ENCODE measurements around the gene SEMA5A.

Gene SEMA5A

DNA sequence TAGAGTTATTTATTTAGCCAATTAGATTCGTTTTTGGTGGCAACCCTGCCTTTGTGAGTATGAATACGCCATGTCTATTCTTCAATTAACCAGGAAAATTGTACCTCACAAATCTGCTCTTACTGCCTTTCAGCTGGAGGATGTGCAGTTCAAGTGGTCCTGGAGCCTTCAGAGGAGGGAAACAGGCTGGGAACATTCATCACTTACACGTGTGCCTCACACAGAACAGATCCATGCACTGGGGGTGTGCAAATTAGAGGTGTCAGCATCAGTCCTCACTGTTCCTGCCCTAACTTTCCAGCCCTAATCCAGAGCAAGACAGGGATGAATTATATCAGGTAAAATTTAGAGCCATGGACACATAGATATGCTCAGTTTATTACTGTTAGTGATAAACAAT lies 65.4 kb downstream of the SEMA5A start:
- TF ChIP-seq SIN3A (IDR thresholded peaks at IDR 0.05; ENCODE audit: borderline replicate concordance, insufficient read depth, low read length), result no peak
- no peak for TF ChIP-seq TAF1 (IDR thresholded peaks at IDR 0.05; ENCODE audit: borderline replicate concordance, insufficient read depth, low read length)
- no peak for TF ChIP-seq FOXP2 (optimal IDR thresholded peaks at IDR 0.05; ENCODE audit: borderline replicate concordance, extremely low read depth, extremely low read length, insufficient read depth)
- TF ChIP-seq, protein P1, sequence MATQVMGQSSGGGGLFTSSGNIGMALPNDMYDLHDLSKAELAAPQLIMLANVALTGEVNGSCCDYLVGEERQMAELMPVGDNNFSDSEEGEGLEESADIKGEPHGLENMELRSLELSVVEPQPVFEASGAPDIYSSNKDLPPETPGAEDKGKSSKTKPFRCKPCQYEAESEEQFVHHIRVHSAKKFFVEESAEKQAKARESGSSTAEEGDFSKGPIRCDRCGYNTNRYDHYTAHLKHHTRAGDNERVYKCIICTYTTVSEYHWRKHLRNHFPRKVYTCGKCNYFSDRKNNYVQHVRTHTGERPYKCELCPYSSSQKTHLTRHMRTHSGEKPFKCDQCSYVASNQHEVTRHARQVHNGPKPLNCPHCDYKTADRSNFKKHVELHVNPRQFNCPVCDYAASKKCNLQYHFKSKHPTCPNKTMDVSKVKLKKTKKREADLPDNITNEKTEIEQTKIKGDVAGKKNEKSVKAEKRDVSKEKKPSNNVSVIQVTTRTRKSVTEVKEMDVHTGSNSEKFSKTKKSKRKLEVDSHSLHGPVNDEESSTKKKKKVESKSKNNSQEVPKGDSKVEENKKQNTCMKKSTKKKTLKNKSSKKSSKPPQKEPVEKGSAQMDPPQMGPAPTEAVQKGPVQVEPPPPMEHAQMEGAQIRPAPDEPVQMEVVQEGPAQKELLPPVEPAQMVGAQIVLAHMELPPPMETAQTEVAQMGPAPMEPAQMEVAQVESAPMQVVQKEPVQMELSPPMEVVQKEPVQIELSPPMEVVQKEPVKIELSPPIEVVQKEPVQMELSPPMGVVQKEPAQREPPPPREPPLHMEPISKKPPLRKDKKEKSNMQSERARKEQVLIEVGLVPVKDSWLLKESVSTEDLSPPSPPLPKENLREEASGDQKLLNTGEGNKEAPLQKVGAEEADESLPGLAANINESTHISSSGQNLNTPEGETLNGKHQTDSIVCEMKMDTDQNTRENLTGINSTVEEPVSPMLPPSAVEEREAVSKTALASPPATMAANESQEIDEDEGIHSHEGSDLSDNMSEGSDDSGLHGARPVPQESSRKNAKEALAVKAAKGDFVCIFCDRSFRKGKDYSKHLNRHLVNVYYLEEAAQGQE (IDR thresholded peaks at IDR 0.05; ENCODE audit: insufficient read depth in 1 of 2, low read depth in 2 of 2, low read length in 2 of 2), result no peak
- TF ChIP-seq POLR2AphosphoS5 (IDR thresholded peaks at IDR 0.05; ENCODE audit: low read depth, low read length), result no peak

DNA sequence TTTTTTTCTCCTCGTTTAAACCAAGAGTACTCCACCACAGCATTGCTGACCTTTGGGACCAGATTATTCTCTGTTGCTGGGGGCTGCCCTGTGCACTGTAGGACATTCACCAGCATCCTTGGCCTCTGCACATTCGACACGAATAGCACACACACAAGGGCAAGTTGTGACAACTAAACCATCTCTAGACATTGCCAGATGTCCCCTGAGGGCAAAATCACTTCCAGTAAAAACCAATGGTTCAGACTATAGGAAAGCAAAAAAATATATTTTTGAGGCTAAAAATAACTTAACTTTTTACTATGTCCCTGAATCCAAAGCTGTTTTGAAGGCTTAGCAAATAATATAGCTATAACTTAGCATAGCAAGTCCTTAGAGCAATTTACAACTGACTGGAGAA lies 65.9 kb downstream of the SEMA5A start:
- TF ChIP-seq FOXP2 (optimal IDR thresholded peaks at IDR 0.05; ENCODE audit: borderline replicate concordance, extremely low read depth, extremely low read length, insufficient read depth) (no peak), SIN3A (IDR thresholded peaks at IDR 0.05; ENCODE audit: borderline replicate concordance, insufficient read depth, low read length) (no peak), POLR2AphosphoS5 (IDR thresholded peaks at IDR 0.05; ENCODE audit: low read depth, low read length) (no peak)
- TF ChIP-seq, protein P1 (IDR thresholded peaks at IDR 0.05; ENCODE audit: insufficient read depth in 1 of 2, low read depth in 2 of 2, low read length in 2 of 2), result no peak

DNA sequence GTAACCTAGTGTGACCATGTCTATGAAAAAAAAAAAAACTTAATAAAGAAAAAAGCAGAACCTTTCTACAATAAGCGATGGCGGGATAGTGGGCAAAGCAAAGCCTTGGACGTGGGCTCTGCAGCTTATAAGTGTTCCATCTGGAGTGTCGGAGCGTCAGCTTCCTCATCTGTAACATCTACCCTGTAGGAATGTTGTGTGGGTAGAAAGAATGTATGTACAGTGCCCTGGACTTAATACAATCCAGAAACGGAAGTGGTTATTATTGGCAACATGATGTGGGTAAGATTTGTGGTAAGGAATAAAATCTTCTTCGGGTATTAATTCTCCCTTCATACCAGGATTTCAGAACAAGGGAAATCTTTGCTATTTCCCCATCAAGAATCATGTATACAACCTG lies 66.5 kb downstream of the SEMA5A start:
- TF ChIP-seq TAF1 (IDR thresholded peaks at IDR 0.05; ENCODE audit: borderline replicate concordance, insufficient read depth, low read length), result no peak

DNA sequence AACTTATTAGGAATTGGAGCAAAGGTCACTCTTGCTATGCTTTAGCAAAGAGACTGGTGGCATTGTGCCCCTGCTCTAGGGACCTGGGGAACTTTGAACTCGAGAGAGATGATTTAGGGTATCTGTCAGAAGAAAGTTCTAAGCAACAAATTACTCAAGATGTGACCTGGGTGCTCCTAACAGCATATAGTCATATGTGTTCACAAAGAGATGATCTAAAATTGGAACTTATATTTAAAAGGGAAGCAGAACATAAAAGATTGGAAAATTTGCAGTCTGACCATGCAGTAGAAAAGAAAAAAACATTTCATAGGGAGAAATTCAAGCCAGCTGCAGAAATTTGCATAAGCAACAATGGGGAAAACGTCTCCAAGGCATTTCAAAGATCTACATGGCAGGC lies 68.3 kb downstream of the SEMA5A start:
- TF ChIP-seq TAF1 (IDR thresholded peaks at IDR 0.05; ENCODE audit: borderline replicate concordance, insufficient read depth, low read length), result no peak
- no peak for TF ChIP-seq SIN3A (IDR thresholded peaks at IDR 0.05; ENCODE audit: borderline replicate concordance, insufficient read depth, low read length)

DNA sequence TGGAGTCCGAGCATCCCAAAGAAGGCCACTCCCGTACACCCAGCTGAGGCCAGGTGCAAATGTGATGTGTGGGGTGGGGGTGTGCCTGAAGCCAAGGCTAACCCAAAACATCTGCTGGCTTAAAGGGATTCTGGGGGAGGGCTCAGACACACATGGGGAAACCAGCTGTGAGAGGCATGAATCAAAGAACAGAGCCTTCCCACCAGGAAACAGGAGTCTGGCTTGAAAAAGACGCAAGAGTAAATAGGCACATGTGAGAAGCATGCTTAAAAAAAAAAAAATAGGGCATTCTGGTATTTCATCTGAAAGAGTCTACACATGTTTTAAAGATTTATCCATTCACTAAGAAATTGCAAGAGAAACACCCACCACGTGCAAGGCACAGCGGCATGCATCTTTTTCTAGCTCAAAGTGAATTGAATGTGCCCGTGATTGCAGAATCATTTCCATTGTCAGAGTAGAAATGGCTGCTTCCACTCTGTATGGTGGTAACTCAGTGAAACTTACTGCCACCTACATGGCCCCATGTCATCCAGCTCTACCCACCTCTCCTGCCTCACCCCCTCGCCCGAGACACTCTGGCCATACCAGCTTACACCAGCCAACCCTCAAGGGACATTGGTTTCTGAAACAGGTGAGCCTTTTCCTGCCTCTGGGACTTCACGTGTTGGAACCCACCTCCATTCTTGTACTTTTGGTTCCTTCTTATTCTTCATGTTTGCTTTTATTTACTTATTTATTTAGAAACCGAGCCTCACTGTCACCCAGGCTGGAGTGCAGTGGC lies 71.5 kb downstream of the SEMA5A start:
- TF ChIP-seq POLR2AphosphoS5 (IDR thresholded peaks at IDR 0.05; ENCODE audit: low read depth, low read length) (no peak), TAF1 (IDR thresholded peaks at IDR 0.05; ENCODE audit: borderline replicate concordance, insufficient read depth, low read length) (no peak)

DNA sequence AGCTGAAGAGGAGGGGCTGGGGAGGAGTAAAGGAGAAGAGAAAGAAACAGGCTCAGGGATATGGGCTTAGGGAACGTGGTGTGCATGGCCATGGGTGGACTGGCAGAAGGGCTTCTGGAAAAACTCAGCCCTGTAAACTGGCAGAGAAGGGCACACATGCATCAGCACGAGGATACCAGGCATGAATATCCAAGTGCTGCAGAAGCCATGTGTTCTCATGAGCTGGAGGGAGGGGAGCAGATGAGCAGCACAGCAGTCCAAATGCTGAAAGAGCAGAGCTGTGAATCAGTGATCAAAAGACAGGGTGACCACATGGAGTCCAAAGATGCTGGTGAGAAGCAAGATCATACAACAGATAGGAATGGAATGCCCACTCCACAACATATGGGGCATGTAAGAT lies 72.3 kb downstream of the SEMA5A start:
- TF ChIP-seq TAF1 (IDR thresholded peaks at IDR 0.05; ENCODE audit: borderline replicate concordance, insufficient read depth, low read length), result no peak
- TF ChIP-seq, protein P1 (IDR thresholded peaks at IDR 0.05; ENCODE audit: insufficient read depth in 1 of 2, low read depth in 2 of 2, low read length in 2 of 2), result no peak
- TF ChIP-seq SIN3A (IDR thresholded peaks at IDR 0.05; ENCODE audit: borderline replicate concordance, insufficient read depth, low read length), result no peak
- TF ChIP-seq FOXP2 (optimal IDR thresholded peaks at IDR 0.05; ENCODE audit: borderline replicate concordance, extremely low read depth, extremely low read length, insufficient read depth), result no peak
- TF ChIP-seq POLR2AphosphoS5 (IDR thresholded peaks at IDR 0.05; ENCODE audit: low read depth, low read length), result no peak

DNA sequence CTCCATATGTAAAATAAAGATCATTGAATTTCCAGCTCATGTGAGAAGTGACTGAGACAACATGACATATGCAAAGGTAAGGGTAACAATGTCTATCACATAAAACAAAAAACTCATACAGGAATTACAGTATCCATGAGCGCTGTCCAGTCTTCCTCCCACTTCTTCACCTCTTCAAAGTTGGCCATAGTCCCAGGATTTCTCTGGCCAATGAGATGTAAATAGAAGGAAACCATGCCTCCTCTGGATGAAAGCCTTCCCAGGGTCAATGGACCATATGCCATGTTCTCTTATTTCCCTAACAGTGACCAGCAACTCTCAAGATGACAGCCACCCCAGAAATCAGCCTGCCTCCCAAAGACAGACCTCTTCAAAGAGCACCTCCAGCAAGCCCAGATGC lies 75.5 kb downstream of the SEMA5A start:
- TF ChIP-seq, protein P1 (IDR thresholded peaks at IDR 0.05; ENCODE audit: insufficient read depth in 1 of 2, low read depth in 2 of 2, low read length in 2 of 2), result peak in 1 of 2 experiments; percentile 38; a peak in 1 of 4 replicates
- TF ChIP-seq POLR2AphosphoS5 (IDR thresholded peaks at IDR 0.05; ENCODE audit: low read depth, low read length), result no peak
